ENCODE results near the gene LCE1E. TPM values are rescaled to one million over a fixed set of nuclear protein-coding genes. Genes with fewer than 3 reads are reported as not detected.

Gene LCE1E
- total and polyA plus RNA-seq, 2 donors from 2014 or later: not detected

DNA sequence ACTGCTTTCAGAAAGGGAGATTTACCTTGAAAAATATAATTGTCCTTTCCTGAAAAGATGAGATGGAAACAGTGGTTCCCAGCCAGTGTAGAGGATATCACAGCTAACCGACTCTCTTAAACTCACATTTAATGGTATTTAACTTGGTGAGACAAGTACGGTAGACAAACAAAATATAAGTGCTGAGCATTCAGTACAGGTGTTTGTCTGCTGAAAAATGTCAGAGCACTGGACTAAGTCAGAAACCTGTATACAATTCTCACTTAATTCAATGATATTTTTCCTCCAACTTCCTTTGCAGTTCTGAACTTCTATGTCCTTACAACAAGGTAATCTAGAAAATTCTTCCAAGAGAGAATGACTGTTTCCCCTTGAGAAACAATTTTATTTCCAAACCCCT is 25.6 kb downstream of the LCE1E start, which contains the start of gene LCE1B:
Gene LCE1B (plus strand): TSS at position 301 of the 400 bp plus-strand sequence. CDS start 476 bp downstream, outside the sequence.
- Histone ChIP-seq H3K4me3 (ENCODE audit: low read length in 3 of 3) (no peak within 1 kb of the TSS), H3K9me3 (ENCODE audit: control insufficient read depth in 2 of 3, insufficient read depth in 1 of 3, low read length in 3 of 3) (no peaks in the 10 kb centered on the region), H3K27me3 (ENCODE audit: control insufficient read depth, insufficient read depth, low read length) (no peaks in the 10 kb centered on the region), H3K4me1 (ENCODE audit: control insufficient read depth in 2 of 3, insufficient read depth in 2 of 3, low read depth in 1 of 3, low read length in 3 of 3) (no peaks in the 10 kb centered on the region), H3K27ac (ENCODE audit: low read depth in 2 of 2, low read length in 2 of 2) (no peak within 1 kb of the TSS), H3K9ac (ENCODE audit: low read length in 3 of 3) (no peak within 1 kb of the TSS), H3K36me3 (ENCODE audit: control insufficient read depth in 2 of 3, insufficient read depth in 3 of 3, low read length in 3 of 3) (no peaks in the 10 kb centered on the region)
- TF ChIP-seq, protein P1, sequence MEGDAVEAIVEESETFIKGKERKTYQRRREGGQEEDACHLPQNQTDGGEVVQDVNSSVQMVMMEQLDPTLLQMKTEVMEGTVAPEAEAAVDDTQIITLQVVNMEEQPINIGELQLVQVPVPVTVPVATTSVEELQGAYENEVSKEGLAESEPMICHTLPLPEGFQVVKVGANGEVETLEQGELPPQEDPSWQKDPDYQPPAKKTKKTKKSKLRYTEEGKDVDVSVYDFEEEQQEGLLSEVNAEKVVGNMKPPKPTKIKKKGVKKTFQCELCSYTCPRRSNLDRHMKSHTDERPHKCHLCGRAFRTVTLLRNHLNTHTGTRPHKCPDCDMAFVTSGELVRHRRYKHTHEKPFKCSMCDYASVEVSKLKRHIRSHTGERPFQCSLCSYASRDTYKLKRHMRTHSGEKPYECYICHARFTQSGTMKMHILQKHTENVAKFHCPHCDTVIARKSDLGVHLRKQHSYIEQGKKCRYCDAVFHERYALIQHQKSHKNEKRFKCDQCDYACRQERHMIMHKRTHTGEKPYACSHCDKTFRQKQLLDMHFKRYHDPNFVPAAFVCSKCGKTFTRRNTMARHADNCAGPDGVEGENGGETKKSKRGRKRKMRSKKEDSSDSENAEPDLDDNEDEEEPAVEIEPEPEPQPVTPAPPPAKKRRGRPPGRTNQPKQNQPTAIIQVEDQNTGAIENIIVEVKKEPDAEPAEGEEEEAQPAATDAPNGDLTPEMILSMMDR (IDR thresholded peaks at IDR 0.05; ENCODE audit: borderline replicate concordance, extremely low read depth, insufficient read depth): no peak
- DNase-seq (no peak), FAIRE-seq (no peak)
- intact Hi-C loops (cut with DNase I): no loop called here

GRCh38 chr1:152817309-152817708 is 31.3 kb downstream of the LCE1E start:
- TF ChIP-seq, protein P1 (IDR thresholded peaks at IDR 0.05; ENCODE audit: borderline replicate concordance, extremely low read depth, insufficient read depth): no peak
- no peaks in the 10 kb centered on the region for H3K27me3 ChIP-seq (ENCODE audit: control insufficient read depth, insufficient read depth, low read length)
- no peaks in the 10 kb centered on the region for H3K4me1 ChIP-seq (ENCODE audit: control insufficient read depth in 2 of 3, insufficient read depth in 2 of 3, low read depth in 1 of 3, low read length in 3 of 3)
- H3K9me3 ChIP-seq (ENCODE audit: control insufficient read depth in 2 of 3, insufficient read depth in 1 of 3, low read length in 3 of 3): no peaks in the 10 kb centered on the region
- no peak overlapping the region for H3K9ac ChIP-seq (ENCODE audit: low read length in 3 of 3)
- H3K36me3 ChIP-seq (ENCODE audit: control insufficient read depth in 2 of 3, insufficient read depth in 3 of 3, low read length in 3 of 3): no peaks in the 10 kb centered on the region
- H3K4me3 ChIP-seq (ENCODE audit: low read length in 3 of 3): no peak overlapping the region
- H3K27ac ChIP-seq (ENCODE audit: low read depth in 2 of 2, low read length in 2 of 2): no peak overlapping the region
- FAIRE-seq (no peak), DNase-seq (no peak)
- intact Hi-C loops (cut with DNase I): no loop called here

DNA sequence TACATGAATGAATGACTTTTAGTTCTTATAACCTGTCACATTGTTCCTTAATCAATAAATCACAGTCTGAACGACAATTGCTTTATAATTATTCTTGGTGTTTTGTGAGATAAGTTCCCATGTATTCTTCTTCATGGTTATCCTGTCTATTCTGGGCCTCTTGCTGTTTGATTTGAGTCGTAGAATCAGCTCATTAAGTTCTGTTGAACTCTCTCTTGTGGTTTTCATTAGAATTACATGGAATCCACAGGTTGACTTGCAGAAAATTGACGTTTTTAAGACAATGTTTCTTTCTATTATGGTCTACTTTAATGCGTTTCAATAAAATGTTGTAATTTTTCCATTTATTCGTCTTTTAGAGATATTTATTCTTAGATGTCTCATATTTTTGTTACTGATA is 37.2 kb downstream of the LCE1E start:
- intact Hi-C loops (cut with DNase I): no loop called here
- Histone ChIP-seq H3K9me3 (ENCODE audit: control insufficient read depth in 2 of 3, insufficient read depth in 1 of 3, low read length in 3 of 3) (no peaks in the 10 kb centered on the region), H3K27me3 (ENCODE audit: control insufficient read depth, insufficient read depth, low read length) (no peaks in the 10 kb centered on the region), H3K27ac (ENCODE audit: low read depth in 2 of 2, low read length in 2 of 2) (no peak overlapping the region), H3K9ac (ENCODE audit: low read length in 3 of 3) (no peak overlapping the region), H3K4me1 (ENCODE audit: control insufficient read depth in 2 of 3, insufficient read depth in 2 of 3, low read depth in 1 of 3, low read length in 3 of 3) (no peaks in the 10 kb centered on the region), H3K4me3 (ENCODE audit: low read length in 3 of 3) (no peak overlapping the region), H3K36me3 (ENCODE audit: control insufficient read depth in 2 of 3, insufficient read depth in 3 of 3, low read length in 3 of 3) (no peaks in the 10 kb centered on the region)
- TF ChIP-seq, protein P1 (IDR thresholded peaks at IDR 0.05; ENCODE audit: borderline replicate concordance, extremely low read depth, insufficient read depth): no peak
- DNase-seq (no peak), FAIRE-seq (peak; percentile 33)

DNA sequence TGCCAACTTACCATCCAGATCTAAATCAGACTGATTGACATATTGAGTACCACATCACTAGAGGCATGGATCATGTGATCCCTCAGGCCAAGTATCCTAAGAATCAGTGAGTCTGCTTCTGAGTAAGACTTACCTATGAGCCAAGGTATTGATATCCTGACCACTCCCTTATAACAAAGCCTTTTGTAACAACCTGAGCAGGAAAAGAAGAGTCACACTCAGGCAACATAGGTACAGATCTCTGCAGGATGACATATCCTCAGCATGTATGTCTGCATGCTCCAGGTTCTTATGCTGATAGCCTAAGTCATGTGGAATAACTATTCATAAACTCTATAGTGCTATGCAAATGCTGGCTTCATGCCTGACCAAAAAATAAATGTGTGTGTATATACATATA is 38.9 kb downstream of the LCE1E start:
- intact Hi-C loops (cut with DNase I): no loop called here
- Histone ChIP-seq H3K27me3 (ENCODE audit: control insufficient read depth, insufficient read depth, low read length) (no peaks in the 10 kb centered on the region), H3K4me3 (ENCODE audit: low read length in 3 of 3) (no peak overlapping the region), H3K36me3 (ENCODE audit: control insufficient read depth in 2 of 3, insufficient read depth in 3 of 3, low read length in 3 of 3) (no peaks in the 10 kb centered on the region), H3K27ac (ENCODE audit: low read depth in 2 of 2, low read length in 2 of 2) (no peak overlapping the region), H3K9ac (ENCODE audit: low read length in 3 of 3) (no peak overlapping the region), H3K4me1 (ENCODE audit: control insufficient read depth in 2 of 3, insufficient read depth in 2 of 3, low read depth in 1 of 3, low read length in 3 of 3) (no peaks in the 10 kb centered on the region), H3K9me3 (ENCODE audit: control insufficient read depth in 2 of 3, insufficient read depth in 1 of 3, low read length in 3 of 3) (no peaks in the 10 kb centered on the region)
- FAIRE-seq (no peak), DNase-seq (no peak)
- TF ChIP-seq, protein P1 (IDR thresholded peaks at IDR 0.05; ENCODE audit: borderline replicate concordance, extremely low read depth, insufficient read depth): no peak

Data from kidney (tissue), 14 donors.